Esophagus muscularis mucosa (tissue), 4 donors: ENCODE data around the gene KCNA3. TPM values are rescaled to one million over a fixed set of nuclear protein-coding genes. Genes with fewer than 3 reads are reported as not detected.

Source experiments
- DNase-seq: peaks from one replicate; pipeline ENCODE4 v3.0.0-alpha.2; 2017; ENCODE audit errors: extremely low spot score
- H3K27ac ChIP-seq, 4 donors: fragments of 200-600 bp; sonication (generic); replicated peaks in 1 of 4; 1 replicate in 3 of 4; 2 replicates in 1 of 4; pipeline ENCODE4 v1.5.1; 2016 to 2019; ENCODE audit warnings: mild to moderate bottlenecking in 1 of 4
- H3K27me3 ChIP-seq, 4 donors: fragments of 200-600 bp; sonication (generic); one replicate each; pipeline versions ENCODE4 v1.5.1 to v1.6.0; 2016 to 2019
- H3K36me3 ChIP-seq, 4 donors: fragments of 200-600 bp; sonication (generic); one replicate each; pipeline ENCODE4 v1.5.1; 2016 to 2019
- H3K4me1 ChIP-seq, 4 donors: fragments of 200-600 bp; sonication (generic); one replicate each; pipeline ENCODE4 v1.5.1; 2016 to 2019
- H3K4me3 ChIP-seq, 4 donors: fragments of 200-600 bp; sonication (generic); 1 replicate in 2 of 4; 2 replicates in 2 of 4; pipeline ENCODE4 v1.5.1; 2016 to 2019; ENCODE audit warnings: mild to moderate bottlenecking in 4 of 4, moderate library complexity in 1 of 4
- H3K9me3 ChIP-seq, 4 donors: fragments of 200-600 bp; sonication (generic); 1 replicate in 3 of 4; 2 replicates in 1 of 4; pipeline ENCODE4 v1.5.1; 2016 to 2019
- EP300 ChIP-seq: sonication (generic); formaldehyde crosslinking; IDR thresholded peaks from one replicate; pipeline ENCODE4 v1.6.1; 2017; ENCODE audit warnings: antibody characterized with exemption
- POLR2A ChIP-seq: fragments of 450-650 bp; IDR thresholded peaks from one replicate; pipeline ENCODE4 v1.6.1; 2017; ENCODE audit warnings: antibody characterized with exemption, moderate library complexity, mild to moderate bottlenecking, low read depth
- POLR2AphosphoS5 ChIP-seq, 2 donors: sonication (generic); formaldehyde crosslinking; IDR thresholded peaks; one replicate each; pipeline ENCODE4 v1.6.1; 2017; ENCODE audit warnings: antibody characterized with exemption in 2 of 2
- WGBS: methylation state at CpG from one replicate; pipeline ENCODE4 v1.1.5; 2018; 5-methylcytosine and 5-hydroxymethylcytosine counted together
- intact Hi-C: fragments of 100-400 bp; cut with DNase I; formaldehyde crosslinking; loops from one replicate; pipeline ENCODE4 v1.15.1; 2023
- total RNA-seq, 4 donors: library from RNA; depleted of rRNA; stranded (reverse); fragments of >200 nt; gene quantifications; one replicate each; pipeline versions ENCODE4 v1.1.0 to v1.2.1, GENCODE V29; 2016
- TF ChIP-seq, protein P1 (sequence below), 3 experiments: fragments of 200-600 bp in 2 of 3; fragments of 450-650 bp in 1 of 3; sonication (generic) in 2 of 3; IDR thresholded peaks; one replicate each; pipeline ENCODE4 v1.5.1; 2017 to 2019; ENCODE audit warnings: antibody characterized with exemption in 3 of 3, mild to moderate bottlenecking in 2 of 3, moderate library complexity in 1 of 3

Gene KCNA3
- total RNA-seq, 4 donors from 2014 or later = 0.80 to 3.1 (median 1.6) TPM

DNA sequence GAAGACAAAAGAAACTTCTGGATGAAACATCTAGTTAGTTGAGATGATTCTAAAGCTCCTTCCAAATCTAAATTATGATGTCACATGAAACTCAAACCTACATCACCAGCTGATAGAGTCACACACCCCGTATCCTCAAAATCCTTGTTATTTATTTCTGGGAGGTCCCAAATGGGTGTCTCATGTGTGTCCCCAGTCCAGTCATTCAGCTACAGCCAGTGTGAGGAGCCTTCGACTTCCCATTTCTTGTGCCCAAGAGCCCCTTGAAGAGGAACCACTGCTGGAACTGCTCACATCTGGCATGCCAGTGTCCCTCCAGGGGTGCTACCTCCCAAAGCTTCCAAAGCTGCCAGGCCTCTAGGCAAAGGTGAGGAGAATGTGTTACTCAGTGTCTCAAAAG, 32.5 kb upstream of the KCNA3 start:
- Histone ChIP-seq H3K9me3 (no peaks in the 10 kb centered on the region), H3K4me1 (no peaks in the 10 kb centered on the region), H3K4me3 (no peak overlapping the region), H3K27me3 (no peaks in the 10 kb centered on the region), H3K27ac (no peak overlapping the region), H3K36me3 (no peaks in the 10 kb centered on the region)
- intact Hi-C loops = no loop called here
- TF ChIP-seq POLR2AphosphoS5 (IDR thresholded peaks at IDR 0.05) (no peak), EP300 (no peak), POLR2A (no peak)
- TF ChIP-seq, protein P1, sequence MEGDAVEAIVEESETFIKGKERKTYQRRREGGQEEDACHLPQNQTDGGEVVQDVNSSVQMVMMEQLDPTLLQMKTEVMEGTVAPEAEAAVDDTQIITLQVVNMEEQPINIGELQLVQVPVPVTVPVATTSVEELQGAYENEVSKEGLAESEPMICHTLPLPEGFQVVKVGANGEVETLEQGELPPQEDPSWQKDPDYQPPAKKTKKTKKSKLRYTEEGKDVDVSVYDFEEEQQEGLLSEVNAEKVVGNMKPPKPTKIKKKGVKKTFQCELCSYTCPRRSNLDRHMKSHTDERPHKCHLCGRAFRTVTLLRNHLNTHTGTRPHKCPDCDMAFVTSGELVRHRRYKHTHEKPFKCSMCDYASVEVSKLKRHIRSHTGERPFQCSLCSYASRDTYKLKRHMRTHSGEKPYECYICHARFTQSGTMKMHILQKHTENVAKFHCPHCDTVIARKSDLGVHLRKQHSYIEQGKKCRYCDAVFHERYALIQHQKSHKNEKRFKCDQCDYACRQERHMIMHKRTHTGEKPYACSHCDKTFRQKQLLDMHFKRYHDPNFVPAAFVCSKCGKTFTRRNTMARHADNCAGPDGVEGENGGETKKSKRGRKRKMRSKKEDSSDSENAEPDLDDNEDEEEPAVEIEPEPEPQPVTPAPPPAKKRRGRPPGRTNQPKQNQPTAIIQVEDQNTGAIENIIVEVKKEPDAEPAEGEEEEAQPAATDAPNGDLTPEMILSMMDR (IDR thresholded peaks at IDR 0.05) = no peak
- no peak for DNase-seq
- 85% methylated on average over 2 of the region's 2 CpGs for WGBS

DNA sequence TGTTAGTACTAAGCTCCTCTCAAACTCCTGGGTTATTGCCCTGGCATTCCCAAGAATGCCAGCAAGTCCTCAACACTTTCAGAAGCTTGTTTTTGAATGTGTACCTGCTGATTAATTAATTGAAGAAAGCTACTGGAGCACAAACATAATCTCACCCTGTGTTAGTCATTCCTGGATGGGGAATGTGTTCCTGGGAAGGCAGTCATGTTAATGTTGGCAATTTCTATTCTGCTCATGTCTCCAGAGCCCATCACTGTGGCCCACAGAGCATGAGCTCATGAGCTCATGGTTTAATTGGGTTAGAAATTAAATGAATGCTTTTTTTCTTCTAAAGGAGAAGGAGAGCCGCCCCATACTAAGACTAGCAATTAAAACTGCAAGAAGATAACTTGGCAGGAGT, 31.9 kb upstream of the KCNA3 start:
- 95% methylated on average over 1 of the region's 1 CpG for WGBS
- no peak for DNase-seq
- Histone ChIP-seq H3K4me3 (no peak overlapping the region), H3K27me3 (no peaks in the 10 kb centered on the region), H3K9me3 (no peaks in the 10 kb centered on the region), H3K4me1 (no peaks in the 10 kb centered on the region), H3K27ac (no peak overlapping the region), H3K36me3 (no peaks in the 10 kb centered on the region)
- intact Hi-C loops = no loop called here
- TF ChIP-seq POLR2A (no peak), POLR2AphosphoS5 (IDR thresholded peaks at IDR 0.05) (no peak), EP300 (no peak)
- TF ChIP-seq, protein P1 (IDR thresholded peaks at IDR 0.05) = no peak

DNA sequence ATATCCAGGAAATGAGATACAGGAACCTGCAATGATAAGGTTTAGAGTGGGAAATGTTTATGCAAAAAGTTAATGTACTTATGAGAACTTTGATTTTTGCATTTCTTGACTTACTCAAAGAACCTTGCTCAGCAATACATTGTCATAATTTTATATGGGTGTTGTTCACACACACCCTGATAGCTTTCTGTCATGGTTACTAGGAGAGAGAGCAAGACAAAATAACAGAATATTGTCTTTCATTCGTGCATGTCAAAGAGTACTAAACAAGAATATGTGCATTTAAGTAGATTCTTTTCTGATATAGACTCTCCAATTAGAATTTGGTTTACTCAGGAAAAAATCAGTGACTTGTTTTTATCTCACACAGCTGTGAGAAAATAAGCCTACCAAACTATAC, 27.5 kb upstream of the KCNA3 start:
- no peaks in the 10 kb centered on the region for H3K27me3 ChIP-seq
- no peaks in the 10 kb centered on the region for H3K36me3 ChIP-seq
- intact Hi-C loops = no loop called here
- H3K4me1 ChIP-seq = no peaks in the 10 kb centered on the region
- 56% methylated on average over 1 of the region's 1 CpG for WGBS
- H3K27ac ChIP-seq = no peak overlapping the region
- TF ChIP-seq, protein P1 (IDR thresholded peaks at IDR 0.05) = no peak
- TF ChIP-seq EP300 (no peak), POLR2AphosphoS5 (IDR thresholded peaks at IDR 0.05) (no peak), POLR2A (no peak)
- no peak for DNase-seq
- peaks cover 0 to 8% (median 0%) of the 10 kb centered on the region in 4 donors for H3K9me3 ChIP-seq
- H3K4me3 ChIP-seq = no peak overlapping the region

DNA sequence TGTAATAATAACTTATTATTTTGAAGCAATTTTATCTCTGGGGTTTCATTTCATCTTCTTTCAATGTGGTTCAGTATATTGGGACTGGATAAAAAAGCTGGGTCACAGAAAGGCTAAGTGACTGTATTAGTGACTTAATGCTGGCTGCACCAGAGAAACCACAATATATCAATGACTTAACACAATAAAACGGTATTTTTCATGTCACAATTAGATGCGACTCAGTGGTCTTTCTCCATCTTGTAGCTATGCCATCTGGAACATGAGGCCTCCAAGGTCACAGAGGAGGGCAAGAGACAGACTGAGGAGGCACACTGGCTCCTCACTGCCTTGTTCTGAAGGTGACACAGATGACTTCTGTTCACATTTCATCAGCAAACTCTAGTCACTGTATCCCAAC, 26.0 kb upstream of the KCNA3 start:
- Histone ChIP-seq H3K4me3 (no peak overlapping the region), H3K9me3 (peaks cover 0 to 8% (median 0%) of the 10 kb centered on the region in 4 donors), H3K36me3 (no peaks in the 10 kb centered on the region), H3K4me1 (no peaks in the 10 kb centered on the region), H3K27ac (no peak overlapping the region), H3K27me3 (no peaks in the 10 kb centered on the region)
- intact Hi-C loops = no loop called here
- TF ChIP-seq EP300 (no peak), POLR2A (no peak), POLR2AphosphoS5 (IDR thresholded peaks at IDR 0.05) (no peak)
- TF ChIP-seq, protein P1 (IDR thresholded peaks at IDR 0.05) = no peak
- no peak for DNase-seq
- WGBS = 73% methylated on average over 2 of the region's 2 CpGs

DNA sequence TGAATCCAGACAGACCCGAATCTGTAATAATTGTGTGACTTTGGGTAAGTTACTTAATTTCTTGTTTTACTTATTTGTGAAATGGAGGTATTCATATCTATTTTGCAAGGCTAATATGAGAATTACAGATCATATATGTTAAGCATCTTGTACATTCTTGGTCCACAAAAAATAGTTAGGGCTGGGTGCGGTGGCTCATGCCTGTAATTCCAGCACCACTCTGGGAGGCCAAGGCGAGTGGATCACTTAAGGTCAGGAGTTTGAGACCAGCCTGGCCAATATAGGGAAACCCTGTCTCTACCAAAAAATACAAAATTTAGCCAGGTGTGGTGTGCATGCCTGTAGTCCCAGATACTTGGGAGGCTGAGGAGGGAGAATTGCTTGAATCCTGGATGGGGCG, 22.9 kb upstream of the KCNA3 start:
- no peak overlapping the region for H3K27ac ChIP-seq
- WGBS = 96% methylated on average over 4 of the region's 4 CpGs
- H3K4me1 ChIP-seq = no peaks in the 10 kb centered on the region
- H3K9me3 ChIP-seq = peaks cover 0 to 8% (median 0%) of the 10 kb centered on the region in 4 donors
- H3K36me3 ChIP-seq = no peaks in the 10 kb centered on the region
- no peak for DNase-seq
- intact Hi-C loops = no loop called here
- no peak overlapping the region for H3K4me3 ChIP-seq
- TF ChIP-seq, protein P1 (IDR thresholded peaks at IDR 0.05) = no peak
- TF ChIP-seq EP300 (no peak), POLR2A (no peak), POLR2AphosphoS5 (IDR thresholded peaks at IDR 0.05) (no peak)
- no peaks in the 10 kb centered on the region for H3K27me3 ChIP-seq
